Liver (tissue), 9 donors: ENCODE results near the gene SLC7A14. TPM values are rescaled to one million over a fixed set of nuclear protein-coding genes. Genes with fewer than 3 reads are reported as not detected.

ENCODE experiments used
- DNase-seq: peaks from one replicate; pipeline ENCODE4 v3.0.0-alpha.2; 2017; ENCODE audit warnings: low spot score
- H3K27ac ChIP-seq, 2 donors: one replicate each; pipeline ENCODE4 v1.7.0; 2013; ENCODE audit warnings: inconsistent platforms in 2 of 2, low read length in 2 of 2, control low read depth in 1 of 2, low read depth in 1 of 2, mild to moderate bottlenecking in 1 of 2
- H3K27me3 ChIP-seq, 4 donors: one replicate each; pipeline versions ENCODE4 v1.6.1 to v1.7.0; 2013; ENCODE audit warnings: low read length in 3 of 4, inconsistent platforms in 1 of 4, mild to moderate bottlenecking in 1 of 4, moderate library complexity in 1 of 4; ENCODE audit not compliant: control insufficient read depth in 4 of 4, insufficient read depth in 4 of 4
- H3K36me3 ChIP-seq, 4 donors: one replicate each; pipeline versions ENCODE4 v1.6.1 to v1.7.0; 2013; ENCODE audit warnings: low read length in 3 of 4, mild to moderate bottlenecking in 3 of 4, low read depth in 1 of 4, moderate library complexity in 1 of 4; ENCODE audit not compliant: control insufficient read depth in 4 of 4, insufficient read depth in 3 of 4
- H3K4me1 ChIP-seq, 4 donors: one replicate each; pipeline versions ENCODE4 v1.6.1 to v1.7.0; 2013; ENCODE audit warnings: low read length in 3 of 4, mild to moderate bottlenecking in 3 of 4, moderate library complexity in 1 of 4; ENCODE audit not compliant: control insufficient read depth in 4 of 4, insufficient read depth in 4 of 4
- H3K4me3 ChIP-seq, 3 donors: one replicate each; pipeline versions ENCODE4 v1.6.1 to v1.7.0; 2013; ENCODE audit warnings: low read length in 3 of 3, control low read depth in 1 of 3, low read depth in 1 of 3, mild to moderate bottlenecking in 1 of 3
- H3K9ac ChIP-seq, 2 donors: one replicate each; pipeline ENCODE4 v1.7.0; 2013; ENCODE audit warnings: low read length in 2 of 2, mild to moderate bottlenecking in 2 of 2, moderate library complexity in 2 of 2, control low read depth in 1 of 2, low read depth in 1 of 2
- H3K9me3 ChIP-seq, 4 donors: one replicate each; pipeline versions ENCODE4 v1.6.1 to v1.7.0; 2013; ENCODE audit warnings: low read length in 3 of 4; ENCODE audit not compliant: control insufficient read depth in 4 of 4
- EGR1 ChIP-seq, 2 donors: IDR thresholded peaks; 2 replicates each; pipeline ENCODE4 v1.6.1; 2016 to 2018; ENCODE audit warnings: antibody characterized with exemption in 2 of 2, low read depth in 2 of 2
- FOXA2 ChIP-seq: IDR thresholded peaks from 2 replicates; pipeline ENCODE4 v1.6.1; 2016; ENCODE audit warnings: antibody characterized with exemption
- GABPA ChIP-seq, 2 donors: IDR thresholded peaks in 1 of 2; conservative IDR thresholded peaks in 1 of 2; 2 replicates each; pipeline ENCODE4 v1.6.1; 2016; ENCODE audit warnings: antibody characterized with exemption in 2 of 2, mild to moderate bottlenecking in 1 of 2, moderate library complexity in 1 of 2
- HNF4A ChIP-seq, 2 donors: conservative IDR thresholded peaks; 2 replicates each; pipeline ENCODE4 v1.6.1; 2016; ENCODE audit warnings: antibody characterized with exemption in 2 of 2, mild to moderate bottlenecking in 2 of 2
- HNF4G ChIP-seq: IDR thresholded peaks from 2 replicates; pipeline ENCODE4 v1.6.1; 2016; ENCODE audit warnings: antibody characterized with exemption
- JUND ChIP-seq, 2 donors: IDR thresholded peaks; 2 replicates each; pipeline ENCODE4 v1.6.1; 2016; ENCODE audit warnings: antibody characterized with exemption in 2 of 2
- NR2F2 ChIP-seq: IDR thresholded peaks from 2 replicates; pipeline ENCODE4 v1.6.1; 2016; ENCODE audit warnings: antibody characterized with exemption
- RAD21 ChIP-seq, 2 donors: IDR thresholded peaks; 2 replicates each; pipeline ENCODE4 v1.6.1; 2016; ENCODE audit warnings: antibody characterized with exemption in 2 of 2, mild to moderate bottlenecking in 2 of 2
- RXRA ChIP-seq, 2 donors: IDR thresholded peaks; 2 replicates each; pipeline ENCODE4 v1.6.1; 2017 to 2018; ENCODE audit warnings: antibody characterized with exemption in 2 of 2, mild to moderate bottlenecking in 1 of 2
- SP1 ChIP-seq: IDR thresholded peaks from 2 replicates; pipeline ENCODE4 v1.6.1; 2018; ENCODE audit warnings: antibody characterized with exemption, mild to moderate bottlenecking
- TAF1 ChIP-seq: conservative IDR thresholded peaks from 2 replicates; pipeline ENCODE4 v1.6.1; 2016; ENCODE audit warnings: antibody characterized with exemption, mild to moderate bottlenecking
- YY1 ChIP-seq: IDR thresholded peaks from 2 replicates; pipeline ENCODE4 v1.6.1; 2016; ENCODE audit warnings: antibody characterized with exemption, mild to moderate bottlenecking
- ZBTB33 ChIP-seq: IDR thresholded peaks from 2 replicates; pipeline ENCODE4 v1.6.1; 2016; ENCODE audit warnings: antibody characterized with exemption
- whole genome bisulfite sequencing: extraction: QIAGEN DNeasy Blood & Tissue Kit; methylation state at CpG from one replicate; pipeline ENCODE4 v1.1.7; 2013; 5-methylcytosine and 5-hydroxymethylcytosine counted together
- polyA plus RNA-seq, 2 donors: library from polyadenylated mRNA; stranded (reverse) in 1 of 2; unstranded in 1 of 2; fragments of 200-250 nt in 1 of 2; fragments of >200 nt in 1 of 2; fragmentation: Nextera tagmentation in 1 of 2; extraction: Ambion mirVana in 1 of 2; gene quantifications; one replicate each; pipeline versions ENCODE4 v1.2.1 to v1.2.3, GENCODE V29; 2013 to 2015
- total RNA-seq, 2 donors: library from RNA; depleted of rRNA; stranded (reverse); fragments of >200 nt; gene quantifications; one replicate each; pipeline ENCODE4 v1.2.3, GENCODE V29; 2014
- TF ChIP-seq, protein P1 (sequence below): IDR thresholded peaks from 2 replicates; pipeline ENCODE4 v1.6.1; 2016; ENCODE audit warnings: antibody characterized with exemption
- TF ChIP-seq, protein P2 (sequence below): fragments of 150-350 bp; IDR thresholded peaks from 2 replicates; pipeline ENCODE4 v1.5.1; 2017; ENCODE audit warnings: improper control_type of control experiment, low read depth, low read length; ENCODE audit not compliant: missing input control
- donor health status: healthy.
- donor health status: healthy.
- donor health status: healthy.
- donor health status: healthy.
- donor health status: healthy.

SLC7A14 gene
- total and polyA plus RNA-seq, 4 donors = under 0.01 to 0.01 (median under 0.01) TPM; not detected in 1

DNA sequence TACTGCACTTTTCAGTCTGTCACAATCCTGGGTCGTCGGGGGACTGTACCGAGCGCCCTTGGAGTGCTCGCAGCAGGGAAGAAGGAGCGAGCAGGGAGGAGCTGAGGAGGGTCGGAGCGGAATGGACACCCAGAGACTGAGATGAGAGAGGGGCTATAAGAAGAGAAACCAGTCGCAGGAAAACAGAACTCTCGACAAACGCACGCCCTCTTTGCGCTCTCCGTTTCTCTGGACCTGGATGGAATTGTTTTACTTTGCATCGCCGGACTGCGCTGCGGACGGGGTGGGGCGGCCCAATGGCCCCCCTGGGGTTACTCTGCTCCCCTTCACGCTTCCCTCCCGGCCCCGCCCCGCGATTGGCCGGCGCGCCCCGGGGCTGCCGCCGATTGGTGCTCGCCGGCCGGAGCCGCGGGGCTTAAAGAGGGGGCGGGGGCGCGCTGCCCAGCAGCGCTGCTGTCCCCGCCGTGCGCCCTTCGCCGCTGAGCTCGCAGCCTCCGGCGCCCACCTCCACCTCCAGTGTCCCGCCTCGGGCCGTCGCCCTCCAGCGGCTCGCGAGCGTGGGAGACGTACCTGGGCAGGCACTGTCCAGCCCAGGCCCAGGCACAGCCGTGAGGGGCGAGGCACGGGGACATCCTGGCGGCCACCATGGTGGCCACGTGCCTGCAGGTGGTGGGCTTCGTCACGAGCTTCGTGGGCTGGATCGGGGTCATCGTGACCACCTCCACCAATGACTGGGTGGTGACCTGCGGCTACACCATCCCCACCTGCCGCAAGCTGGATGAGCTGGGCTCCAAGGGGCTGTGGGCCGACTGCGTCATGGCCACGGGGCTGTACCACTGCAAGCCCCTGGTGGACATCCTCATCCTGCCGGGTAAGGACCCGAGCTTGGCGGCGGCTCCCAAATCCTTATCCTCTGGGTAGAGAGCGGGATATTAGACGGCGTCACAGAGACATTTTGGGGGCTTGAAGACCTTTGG, 167.2 kb downstream of the SLC7A14 start, which contains the start of gene CLDN11:
CLDN11 (plus strand) TSS at position 447 of the 977 bp plus-strand sequence; CDS start at position 646, 199 bp downstream.
- H3K27me3 ChIP-seq = peaks cover 0 to 4% (median 0%) of the 10 kb centered on the region in 4 donors
- no peak for DNase-seq
- WGBS = 9% methylated on average over 79 of the region's 79 CpGs
- H3K36me3 ChIP-seq = no peaks in the 10 kb centered on the region
- H3K9ac ChIP-seq = no peak within 1 kb of the TSS
- no peaks in the 10 kb centered on the region for H3K9me3 ChIP-seq
- H3K4me3 ChIP-seq = peak within 1 kb of the TSS; percentile 18 to 57 (median 48)
- peaks cover 0 to 17% (median 10%) of the 10 kb centered on the region in 4 donors for H3K4me1 ChIP-seq
- no peak for TF ChIP-seq FOXA2
- no peak for TF ChIP-seq YY1
- no peak for TF ChIP-seq NR2F2
- TF ChIP-seq, protein P1, sequence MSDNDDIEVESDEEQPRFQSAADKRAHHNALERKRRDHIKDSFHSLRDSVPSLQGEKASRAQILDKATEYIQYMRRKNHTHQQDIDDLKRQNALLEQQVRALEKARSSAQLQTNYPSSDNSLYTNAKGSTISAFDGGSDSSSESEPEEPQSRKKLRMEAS = no peak
- no peak for TF ChIP-seq HNF4A (conservative IDR thresholded peaks at IDR 0.05)
- TF ChIP-seq ZBTB33 = no peak
- TF ChIP-seq, protein P2, sequence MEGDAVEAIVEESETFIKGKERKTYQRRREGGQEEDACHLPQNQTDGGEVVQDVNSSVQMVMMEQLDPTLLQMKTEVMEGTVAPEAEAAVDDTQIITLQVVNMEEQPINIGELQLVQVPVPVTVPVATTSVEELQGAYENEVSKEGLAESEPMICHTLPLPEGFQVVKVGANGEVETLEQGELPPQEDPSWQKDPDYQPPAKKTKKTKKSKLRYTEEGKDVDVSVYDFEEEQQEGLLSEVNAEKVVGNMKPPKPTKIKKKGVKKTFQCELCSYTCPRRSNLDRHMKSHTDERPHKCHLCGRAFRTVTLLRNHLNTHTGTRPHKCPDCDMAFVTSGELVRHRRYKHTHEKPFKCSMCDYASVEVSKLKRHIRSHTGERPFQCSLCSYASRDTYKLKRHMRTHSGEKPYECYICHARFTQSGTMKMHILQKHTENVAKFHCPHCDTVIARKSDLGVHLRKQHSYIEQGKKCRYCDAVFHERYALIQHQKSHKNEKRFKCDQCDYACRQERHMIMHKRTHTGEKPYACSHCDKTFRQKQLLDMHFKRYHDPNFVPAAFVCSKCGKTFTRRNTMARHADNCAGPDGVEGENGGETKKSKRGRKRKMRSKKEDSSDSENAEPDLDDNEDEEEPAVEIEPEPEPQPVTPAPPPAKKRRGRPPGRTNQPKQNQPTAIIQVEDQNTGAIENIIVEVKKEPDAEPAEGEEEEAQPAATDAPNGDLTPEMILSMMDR = no peak
- no peak for TF ChIP-seq EGR1 (IDR thresholded peaks at IDR 0.05; ENCODE audit: low read depth in 2 of 2)
- no peak within 1 kb of the TSS for H3K27ac ChIP-seq

GRCh38 chr3:170417090-170417489, 168.8 kb downstream of the SLC7A14 start:
- Histone ChIP-seq H3K36me3 (no peaks in the 10 kb centered on the region), H3K9me3 (no peaks in the 10 kb centered on the region), H3K27ac (no peak overlapping the region), H3K27me3 (peaks cover 0 to 4% (median 0%) of the 10 kb centered on the region in 4 donors), H3K4me1 (peaks cover 0 to 17% (median 10%) of the 10 kb centered on the region in 4 donors), H3K4me3 (no peak overlapping the region), H3K9ac (no peak overlapping the region)
- no peak for TF ChIP-seq SP1
- no peak for TF ChIP-seq NR2F2
- TF ChIP-seq RXRA (IDR thresholded peaks at IDR 0.05) = no peak
- TF ChIP-seq FOXA2 = no peak
- TF ChIP-seq HNF4G = no peak
- WGBS = 93% methylated on average over 1 of the region's 1 CpG
- no peak for DNase-seq

- Histone ChIP-seq H3K36me3 (no peaks in the 10 kb centered on the region), H3K27me3 (peaks cover 0 to 4% (median 0%) of the 10 kb centered on the region in 4 donors), H3K4me3 (no peak overlapping the region), H3K4me1 (peaks cover 0 to 12% (median 8%) of the 10 kb centered on the region in 4 donors), H3K9me3 (no peaks in the 10 kb centered on the region), H3K27ac (no peak overlapping the region), H3K9ac (no peak overlapping the region)
- WGBS = 38% methylated on average over 5 of the region's 5 CpGs
- no peak for DNase-seq
- TF ChIP-seq NR2F2 (no peak), RXRA (IDR thresholded peaks at IDR 0.05) (no peak), RAD21 (IDR thresholded peaks at IDR 0.05) (peak; percentile 98 to 99), GABPA (IDR thresholded peaks at IDR 0.05 in 1 of 2, conservative IDR thresholded peaks at IDR 0.05 in 1 of 2) (no peak), JUND (IDR thresholded peaks at IDR 0.05) (no peak), EGR1 (IDR thresholded peaks at IDR 0.05; ENCODE audit: low read depth in 2 of 2) (no peak), TAF1 (no peak), SP1 (no peak), HNF4G (no peak), ZBTB33 (no peak), FOXA2 (no peak), HNF4A (conservative IDR thresholded peaks at IDR 0.05) (peak in 1 of 2 donors; percentile 13)
- TF ChIP-seq, protein P2 = peak; percentile 95
- TF ChIP-seq, protein P1 = no peak
These were observed 171.6 kb downstream of the SLC7A14 start for GRCh38 chr3:170414202-170414663.
